Body of pancreas (tissue), 4 donors: ENCODE measurements around the gene ABCA1.

ENCODE experiments used
- CTCF ChIP-seq, 7 experiments: fragments of 450-650 bp in 4 of 7; fragments of 200-600 bp in 3 of 7; sonication (generic) in 3 of 7; IDR thresholded peaks; one replicate each; pipeline ENCODE4 v1.5.1; 2016 to 2019; ENCODE audit warnings: antibody characterized with exemption in 7 of 7
- POLR2A ChIP-seq, 3 donors: fragments of 450-650 bp; IDR thresholded peaks; one replicate each; pipeline ENCODE4 v1.6.1; 2016; ENCODE audit warnings: antibody characterized with exemption in 3 of 3, mild to moderate bottlenecking in 2 of 3

- no peak for TF ChIP-seq CTCF (IDR thresholded peaks at IDR 0.05)
- TF ChIP-seq POLR2A (IDR thresholded peaks at IDR 0.05), result peak in 2 of 3 donors; percentile 33 to 68
Observed at GRCh38 chr9:104810421-104811339, 117.3 kb downstream of the ABCA1 start.
